ENCODE data around the gene SPTBN5.

DNA sequence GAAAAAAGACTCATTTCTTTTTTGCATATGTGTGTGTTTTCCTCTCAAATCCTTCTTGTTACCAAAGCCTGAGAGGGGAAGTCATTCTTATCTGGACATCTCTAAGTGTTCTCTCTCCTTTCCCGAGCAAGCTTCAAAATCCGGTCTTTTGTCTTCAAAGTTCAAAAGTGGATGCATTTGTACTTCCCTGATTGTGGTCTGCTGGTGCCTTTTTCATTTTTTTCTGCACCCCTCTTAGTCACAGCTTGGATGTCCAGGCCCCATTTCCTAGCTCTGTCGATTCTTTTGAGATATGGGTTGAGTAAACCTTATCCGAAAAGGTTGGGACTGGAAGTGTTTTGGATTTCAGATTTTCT, 43.7 kb upstream of the SPTBN5 start:
- TF ChIP-seq, protein P1, sequence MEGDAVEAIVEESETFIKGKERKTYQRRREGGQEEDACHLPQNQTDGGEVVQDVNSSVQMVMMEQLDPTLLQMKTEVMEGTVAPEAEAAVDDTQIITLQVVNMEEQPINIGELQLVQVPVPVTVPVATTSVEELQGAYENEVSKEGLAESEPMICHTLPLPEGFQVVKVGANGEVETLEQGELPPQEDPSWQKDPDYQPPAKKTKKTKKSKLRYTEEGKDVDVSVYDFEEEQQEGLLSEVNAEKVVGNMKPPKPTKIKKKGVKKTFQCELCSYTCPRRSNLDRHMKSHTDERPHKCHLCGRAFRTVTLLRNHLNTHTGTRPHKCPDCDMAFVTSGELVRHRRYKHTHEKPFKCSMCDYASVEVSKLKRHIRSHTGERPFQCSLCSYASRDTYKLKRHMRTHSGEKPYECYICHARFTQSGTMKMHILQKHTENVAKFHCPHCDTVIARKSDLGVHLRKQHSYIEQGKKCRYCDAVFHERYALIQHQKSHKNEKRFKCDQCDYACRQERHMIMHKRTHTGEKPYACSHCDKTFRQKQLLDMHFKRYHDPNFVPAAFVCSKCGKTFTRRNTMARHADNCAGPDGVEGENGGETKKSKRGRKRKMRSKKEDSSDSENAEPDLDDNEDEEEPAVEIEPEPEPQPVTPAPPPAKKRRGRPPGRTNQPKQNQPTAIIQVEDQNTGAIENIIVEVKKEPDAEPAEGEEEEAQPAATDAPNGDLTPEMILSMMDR (IDR thresholded peaks at IDR 0.05; ENCODE audit: low read length): no peak
- no peak for TF ChIP-seq EZH2 (IDR thresholded peaks at IDR 0.05; ENCODE audit: borderline replicate concordance, low read length)
